ENCODE results near the gene PHLDA1. TPM values are rescaled to one million over a fixed set of nuclear protein-coding genes. Genes with fewer than 3 reads are reported as not detected.

Gene PHLDA1
- total and polyA plus RNA-seq, 10 of the 15 experiments (the other 5 are each of a cell fraction or from before 2014, with no cell fraction given) = 0.66 to 14.2 (median 1.3) TPM

DNA sequence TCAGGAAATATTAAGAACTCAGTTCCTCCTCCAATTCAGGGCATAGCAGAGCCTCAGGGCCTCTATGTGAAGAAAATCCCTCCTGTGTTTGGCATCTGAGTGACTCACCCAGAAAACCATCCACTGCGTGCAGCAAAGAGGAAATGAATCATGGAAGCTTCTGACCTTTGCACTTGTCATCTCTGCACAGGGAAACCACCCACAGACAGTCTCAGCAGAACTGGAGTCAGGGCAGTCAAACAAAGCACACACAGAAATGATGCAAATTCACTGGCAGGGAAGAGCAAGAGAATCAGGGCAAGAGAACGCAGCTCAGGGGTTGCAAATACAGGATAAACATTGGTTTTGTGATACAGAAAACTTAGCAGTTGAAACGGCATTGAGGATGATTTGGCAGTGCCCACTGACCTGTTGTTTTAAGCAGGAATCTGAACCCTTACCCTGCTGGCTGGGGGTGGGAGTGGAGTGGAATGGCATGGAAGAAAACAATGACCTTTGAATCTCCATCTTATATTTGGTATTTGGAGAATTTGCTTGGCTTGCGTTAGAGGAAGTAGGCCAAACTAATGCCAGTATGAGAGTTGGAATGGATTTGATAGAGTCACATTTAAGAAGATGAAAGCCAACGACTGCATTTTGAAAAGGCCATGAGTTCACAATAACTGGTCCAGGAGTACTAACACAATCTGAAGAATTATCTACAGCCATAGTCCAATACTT is 53.5 kb downstream of the PHLDA1 start (continued):
- TF ChIP-seq ZNF592 (IDR thresholded peaks at IDR 0.05) (peak; percentile 66; the same call in 1 of the 2 replicates), YY1 (IDR thresholded peaks at IDR 0.05; ENCODE audit: low read depth, low read length) (peak; percentile 74), ZNF217 (IDR thresholded peaks at IDR 0.05) (0 out of 2 replicates have a peak, but pooled peaks have one; percentile 28), RB1 (IDR thresholded peaks at IDR 0.05; ENCODE audit: borderline replicate concordance) (no peak), RFX5 (IDR thresholded peaks at IDR 0.05; ENCODE audit: low read depth, low read length) (no peak), BCL11A (IDR thresholded peaks at IDR 0.05; ENCODE audit: low read depth, low read length) (peak; percentile 97), JUND (IDR thresholded peaks at IDR 0.05; ENCODE audit: low read depth, low read length) (peak; percentile 89; the same call in 1 of the 2 replicates), TCF7 (IDR thresholded peaks at IDR 0.05; ENCODE audit: borderline replicate concordance) (peak; percentile 70), CREB1 (IDR thresholded peaks at IDR 0.05; ENCODE audit: low read depth) (peak; percentile 85), SIN3A (IDR thresholded peaks at IDR 0.05; ENCODE audit: low read depth, low read length) (no peak), SIX5 (IDR thresholded peaks at IDR 0.05; ENCODE audit: low read depth, low read length, severe bottlenecking) (no peak), KAT2A (conservative IDR thresholded peaks at IDR 0.05; ENCODE audit: control insufficient read depth, low read depth, low read length) (no peak), HDGF (IDR thresholded peaks at IDR 0.05) (no peak), ZNF384 (IDR thresholded peaks at IDR 0.05; ENCODE audit: borderline replicate concordance, low read depth, low read length) (peak; percentile 26; the same call in 1 of the 2 replicates), SP1 (IDR thresholded peaks at IDR 0.05; ENCODE audit: low read depth, low read length) (peak; percentile 85), MTA2 (IDR thresholded peaks at IDR 0.05; ENCODE audit: low read depth) (peak; percentile 94), EED (IDR thresholded peaks at IDR 0.05; ENCODE audit: low read depth) (peak; percentile 94), MYB (IDR thresholded peaks at IDR 0.05; ENCODE audit: borderline replicate concordance, low read depth, low read length) (no peak)
- TF ChIP-seq, protein P1, sequence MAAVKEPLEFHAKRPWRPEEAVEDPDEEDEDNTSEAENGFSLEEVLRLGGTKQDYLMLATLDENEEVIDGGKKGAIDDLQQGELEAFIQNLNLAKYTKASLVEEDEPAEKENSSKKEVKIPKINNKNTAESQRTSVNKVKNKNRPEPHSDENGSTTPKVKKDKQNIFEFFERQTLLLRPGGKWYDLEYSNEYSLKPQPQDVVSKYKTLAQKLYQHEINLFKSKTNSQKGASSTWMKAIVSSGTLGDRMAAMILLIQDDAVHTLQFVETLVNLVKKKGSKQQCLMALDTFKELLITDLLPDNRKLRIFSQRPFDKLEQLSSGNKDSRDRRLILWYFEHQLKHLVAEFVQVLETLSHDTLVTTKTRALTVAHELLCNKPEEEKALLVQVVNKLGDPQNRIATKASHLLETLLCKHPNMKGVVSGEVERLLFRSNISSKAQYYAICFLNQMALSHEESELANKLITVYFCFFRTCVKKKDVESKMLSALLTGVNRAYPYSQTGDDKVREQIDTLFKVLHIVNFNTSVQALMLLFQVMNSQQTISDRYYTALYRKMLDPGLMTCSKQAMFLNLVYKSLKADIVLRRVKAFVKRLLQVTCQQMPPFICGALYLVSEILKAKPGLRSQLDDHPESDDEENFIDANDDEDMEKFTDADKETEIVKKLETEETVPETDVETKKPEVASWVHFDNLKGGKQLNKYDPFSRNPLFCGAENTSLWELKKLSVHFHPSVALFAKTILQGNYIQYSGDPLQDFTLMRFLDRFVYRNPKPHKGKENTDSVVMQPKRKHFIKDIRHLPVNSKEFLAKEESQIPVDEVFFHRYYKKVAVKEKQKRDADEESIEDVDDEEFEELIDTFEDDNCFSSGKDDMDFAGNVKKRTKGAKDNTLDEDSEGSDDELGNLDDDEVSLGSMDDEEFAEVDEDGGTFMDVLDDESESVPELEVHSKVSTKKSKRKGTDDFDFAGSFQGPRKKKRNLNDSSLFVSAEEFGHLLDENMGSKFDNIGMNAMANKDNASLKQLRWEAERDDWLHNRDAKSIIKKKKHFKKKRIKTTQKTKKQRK (IDR thresholded peaks at IDR 0.05; ENCODE audit: low read depth, low read length) = no peak
- TF ChIP-seq, protein P2, sequence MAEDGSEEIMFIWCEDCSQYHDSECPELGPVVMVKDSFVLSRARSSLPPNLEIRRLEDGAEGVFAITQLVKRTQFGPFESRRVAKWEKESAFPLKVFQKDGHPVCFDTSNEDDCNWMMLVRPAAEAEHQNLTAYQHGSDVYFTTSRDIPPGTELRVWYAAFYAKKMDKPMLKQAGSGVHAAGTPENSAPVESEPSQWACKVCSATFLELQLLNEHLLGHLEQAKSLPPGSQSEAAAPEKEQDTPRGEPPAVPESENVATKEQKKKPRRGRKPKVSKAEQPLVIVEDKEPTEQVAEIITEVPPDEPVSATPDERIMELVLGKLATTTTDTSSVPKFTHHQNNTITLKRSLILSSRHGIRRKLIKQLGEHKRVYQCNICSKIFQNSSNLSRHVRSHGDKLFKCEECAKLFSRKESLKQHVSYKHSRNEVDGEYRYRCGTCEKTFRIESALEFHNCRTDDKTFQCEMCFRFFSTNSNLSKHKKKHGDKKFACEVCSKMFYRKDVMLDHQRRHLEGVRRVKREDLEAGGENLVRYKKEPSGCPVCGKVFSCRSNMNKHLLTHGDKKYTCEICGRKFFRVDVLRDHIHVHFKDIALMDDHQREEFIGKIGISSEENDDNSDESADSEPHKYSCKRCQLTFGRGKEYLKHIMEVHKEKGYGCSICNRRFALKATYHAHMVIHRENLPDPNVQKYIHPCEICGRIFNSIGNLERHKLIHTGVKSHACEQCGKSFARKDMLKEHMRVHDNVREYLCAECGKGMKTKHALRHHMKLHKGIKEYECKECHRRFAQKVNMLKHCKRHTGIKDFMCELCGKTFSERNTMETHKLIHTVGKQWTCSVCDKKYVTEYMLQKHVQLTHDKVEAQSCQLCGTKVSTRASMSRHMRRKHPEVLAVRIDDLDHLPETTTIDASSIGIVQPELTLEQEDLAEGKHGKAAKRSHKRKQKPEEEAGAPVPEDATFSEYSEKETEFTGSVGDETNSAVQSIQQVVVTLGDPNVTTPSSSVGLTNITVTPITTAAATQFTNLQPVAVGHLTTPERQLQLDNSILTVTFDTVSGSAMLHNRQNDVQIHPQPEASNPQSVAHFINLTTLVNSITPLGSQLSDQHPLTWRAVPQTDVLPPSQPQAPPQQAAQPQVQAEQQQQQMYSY (CRISPR knock-in tag; IDR thresholded peaks at IDR 0.05) = no peak
